HG02981 (cell line): ENCODE results near the gene SORCS2.
"Not testable (repeated sequence)": the region's sequence is repeated elsewhere in the genome, so short reads cannot be mapped to it uniquely, and the experiment has no call there.

ENCODE experiments used
- ATAC-seq: cut with Tn5 transposase; IDR thresholded peaks from one replicate; pipeline ENCODE4 v1.9.1; 2021; ENCODE audit warnings: mild to moderate bottlenecking, moderate library complexity; ENCODE audit not compliant: unreplicated experiment

Gene SORCS2

DNA sequence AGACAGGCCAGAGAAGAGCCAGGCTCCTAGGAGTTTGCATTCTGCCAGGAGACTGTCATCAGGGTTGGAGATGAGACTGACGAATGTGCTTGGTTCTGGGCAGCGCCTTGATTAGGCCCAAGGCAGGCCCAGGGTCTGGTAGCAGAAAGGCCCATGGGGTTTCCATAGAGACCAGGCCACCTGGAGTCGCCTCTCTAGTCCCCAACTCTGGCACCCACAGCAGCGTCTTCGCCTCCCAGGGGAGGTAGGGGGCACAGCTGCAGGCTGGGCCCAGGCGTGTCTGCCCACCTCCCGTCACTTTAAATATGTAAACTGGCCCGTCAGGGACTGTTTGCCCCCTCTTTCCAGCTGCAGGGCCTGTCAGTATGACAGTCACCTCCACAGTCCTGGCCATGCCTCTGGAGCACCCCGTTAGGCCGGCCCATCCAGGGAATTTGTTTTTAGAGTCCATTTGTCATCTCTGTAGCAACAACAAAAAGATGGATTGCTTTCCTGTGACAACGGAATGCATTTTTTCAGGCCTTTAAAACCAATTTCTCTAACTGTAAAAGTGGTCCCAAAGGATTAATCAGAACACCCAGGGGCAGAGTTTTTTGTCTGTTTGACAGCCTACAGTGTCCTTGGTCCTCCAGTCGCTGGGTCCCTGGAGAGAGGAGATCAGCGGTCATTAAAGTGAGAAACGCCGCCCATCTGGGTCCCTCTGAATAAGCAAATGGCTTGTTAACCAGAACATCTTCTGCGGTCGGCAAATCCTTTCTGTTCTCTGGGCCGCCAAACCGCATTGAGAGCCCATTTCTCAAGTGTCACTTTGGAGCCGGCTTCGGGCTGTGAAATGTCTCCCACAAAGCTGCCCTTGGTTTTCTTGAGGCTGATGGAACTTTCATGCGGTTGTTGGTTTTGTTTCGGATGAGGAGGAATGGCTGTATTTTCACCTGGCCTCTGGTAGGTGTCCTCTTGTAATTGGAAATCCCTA, 395.4 kb downstream of the SORCS2 start:
- no peak for ATAC-seq

- no peak for ATAC-seq
Observed at GRCh38 chr4:7590189-7590588, 397.9 kb downstream of the SORCS2 start.

- no peak for ATAC-seq
Observed at GRCh38 chr4:7590899-7591298, 398.6 kb downstream of the SORCS2 start.

- ATAC-seq, result no peak
Observed at GRCh38 chr4:7591409-7592053, 399.2 kb downstream of the SORCS2 start.

- no peak for ATAC-seq
Observed at GRCh38 chr4:7593646-7594412, 401.5 kb downstream of the SORCS2 start.

GRCh38 chr4:7595934-7596461, 403.7 kb downstream of the SORCS2 start:
- ATAC-seq, result no peak

DNA sequence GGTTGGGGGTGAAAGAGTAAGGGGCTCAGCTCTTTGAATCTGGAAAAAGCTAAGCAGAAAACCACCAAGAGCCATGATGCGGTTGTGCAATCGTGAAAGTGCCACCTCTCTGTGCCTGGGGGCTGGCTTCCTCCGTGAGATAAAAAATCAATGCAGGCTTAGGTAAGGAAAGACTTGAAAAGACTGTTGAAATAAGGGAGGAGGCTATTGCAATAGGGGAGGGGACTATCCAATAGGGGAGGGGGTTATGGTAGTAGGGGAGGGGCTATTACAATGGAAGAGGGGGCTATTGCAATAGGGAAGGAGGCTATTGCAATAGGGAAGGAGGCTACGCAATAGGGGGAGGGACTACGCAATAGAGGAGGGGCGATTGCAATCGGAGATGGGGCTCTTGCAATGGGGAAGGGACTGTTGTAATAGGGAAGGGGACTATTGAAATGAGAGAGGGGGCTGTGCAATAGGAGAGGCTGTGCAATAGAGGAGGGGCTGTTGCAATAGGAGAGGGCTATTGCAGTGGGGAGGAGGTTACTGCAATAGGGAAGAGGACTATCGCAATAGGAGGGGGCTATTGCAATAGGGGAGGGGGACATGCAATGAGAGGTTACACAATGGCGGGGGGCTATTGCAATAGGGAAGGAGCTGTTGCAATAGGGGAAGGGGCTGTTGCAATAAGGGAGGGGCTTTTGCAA, 404.7 kb downstream of the SORCS2 start:
- no peak for ATAC-seq

- ATAC-seq, result no peak
Observed at GRCh38 chr4:7598939-7599790, 406.8 kb downstream of the SORCS2 start.

DNA sequence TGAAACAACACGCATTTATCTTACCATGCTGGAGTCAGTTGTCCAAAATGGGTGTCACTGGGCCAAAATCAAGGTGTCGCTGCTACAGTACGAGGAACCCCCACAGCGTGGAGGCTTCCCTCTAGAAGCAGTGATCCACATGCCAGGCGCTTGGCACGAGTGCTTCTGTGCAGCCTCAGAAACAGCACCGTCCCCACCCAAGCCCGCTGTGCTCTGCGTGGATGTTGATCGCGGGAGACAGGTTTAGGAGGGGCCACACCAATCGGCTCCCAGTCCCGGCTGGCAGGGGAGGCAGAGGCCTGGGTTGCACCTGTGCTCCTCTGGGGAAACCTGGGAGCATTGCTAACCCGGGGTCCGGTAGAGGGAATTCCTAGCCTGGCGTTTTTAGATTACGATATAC, 407.9 kb downstream of the SORCS2 start:
- ATAC-seq, result no peak

GRCh38 chr4:7602166-7602565, 409.8 kb downstream of the SORCS2 start:
- ATAC-seq, result not testable (repeated sequence)

DNA sequence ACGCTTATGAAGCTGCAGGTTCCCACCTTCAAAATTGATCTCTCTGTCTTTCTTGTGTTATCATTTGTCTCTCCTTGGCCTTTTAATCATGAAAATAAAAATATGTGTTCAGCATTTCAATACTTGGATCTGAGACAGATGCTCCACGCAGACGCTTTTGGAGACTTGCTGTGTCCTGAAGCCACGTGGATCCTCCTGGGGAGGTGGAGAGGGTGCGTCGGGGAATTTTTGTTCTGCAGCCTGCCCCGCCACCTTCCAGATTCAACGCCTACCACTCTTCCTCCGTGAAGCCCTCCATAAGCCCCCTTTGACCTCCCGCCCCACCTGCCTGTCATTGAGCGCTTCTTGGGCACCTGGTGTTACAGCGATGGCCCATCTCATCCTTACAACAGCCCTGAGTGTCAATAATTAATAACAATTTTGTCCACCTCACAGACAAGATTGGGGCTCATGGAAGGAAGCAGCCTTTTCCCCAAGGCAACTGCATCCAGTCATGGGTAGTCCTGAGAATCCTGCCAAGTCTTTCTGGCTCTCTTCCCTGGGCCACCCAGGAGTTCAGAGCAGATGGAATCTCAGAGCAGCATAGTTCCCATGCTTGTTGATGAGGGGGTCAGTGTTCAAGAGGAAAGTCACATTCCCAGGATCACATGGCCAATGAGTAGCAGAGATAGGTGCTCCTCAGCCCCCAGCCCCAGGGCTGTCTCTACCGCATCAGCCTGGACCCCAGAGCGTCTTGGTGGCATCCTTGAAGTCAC, 415.0 kb downstream of the SORCS2 start:
- no peak for ATAC-seq

GRCh38 chr4:7608046-7608445, 415.7 kb downstream of the SORCS2 start:
- ATAC-seq, result no peak

DNA sequence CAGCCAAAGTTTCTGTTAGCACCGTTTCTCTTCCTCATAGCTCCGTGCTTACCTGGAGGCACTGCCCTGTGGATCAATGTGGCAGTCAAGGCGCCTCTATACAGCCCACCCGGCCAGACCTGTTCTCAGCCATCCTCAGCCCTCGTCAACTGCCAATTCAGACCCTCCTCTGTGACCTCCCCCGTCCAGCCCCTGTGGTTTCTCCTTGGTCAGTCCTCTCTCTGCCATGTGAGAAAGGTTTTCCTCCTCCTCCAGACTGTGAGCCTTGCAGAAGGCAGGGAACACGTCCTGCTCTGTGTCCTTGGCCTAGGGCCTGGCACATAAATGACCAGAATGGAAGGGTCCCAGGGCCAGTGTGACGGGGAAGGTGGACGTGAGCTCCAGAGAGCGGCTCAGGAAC, 417.0 kb downstream of the SORCS2 start:
- no peak for ATAC-seq

GRCh38 chr4:7610022-7610670, 417.8 kb downstream of the SORCS2 start:
- ATAC-seq, result no peak

- no peak for ATAC-seq
Observed at GRCh38 chr4:7610841-7611240, 418.5 kb downstream of the SORCS2 start.

GRCh38 chr4:7612311-7612897, 420.1 kb downstream of the SORCS2 start:
- no peak for ATAC-seq

- no peak for ATAC-seq
Observed at GRCh38 chr4:7614350-7614949, 422.1 kb downstream of the SORCS2 start.

DNA sequence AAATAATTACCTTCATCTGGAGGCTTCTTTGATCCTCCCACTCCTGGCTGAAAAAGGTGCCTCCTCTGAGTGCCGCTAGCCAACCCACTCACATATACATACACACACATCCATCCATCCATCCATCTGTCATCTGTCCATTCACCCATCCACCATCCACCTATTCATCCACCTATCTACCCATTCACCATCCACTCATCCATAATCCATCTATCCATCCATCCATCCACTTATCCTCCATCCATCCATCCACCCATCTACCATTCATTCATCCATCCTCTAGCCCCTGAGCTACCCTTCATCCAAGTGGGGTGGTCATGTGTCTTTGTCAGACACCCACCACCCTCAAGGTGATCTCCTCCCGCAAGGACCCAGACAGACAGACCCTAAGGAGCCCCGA, 423.9 kb downstream of the SORCS2 start:
- ATAC-seq, result no peak
